HG03457 (cell line): Measurements from ENCODE around the gene ADGRL3.
"Not testable (repeated sequence)": the region's sequence is repeated elsewhere in the genome, so short reads cannot be mapped to it uniquely, and the experiment has no call there.

Experiments used
- ATAC-seq: cut with Tn5 transposase; IDR thresholded peaks from one replicate; pipeline ENCODE4 v1.9.1; 2021; ENCODE audit warnings: moderate number of reproducible peaks; ENCODE audit not compliant: unreplicated experiment

ADGRL3 gene

GRCh38 chr4:61933527-61933926, 733.4 kb downstream of the ADGRL3 start:
- ATAC-seq, result no peak

- ATAC-seq, result no peak
Observed at GRCh38 chr4:61934198-61934597, 734.1 kb downstream of the ADGRL3 start.

DNA sequence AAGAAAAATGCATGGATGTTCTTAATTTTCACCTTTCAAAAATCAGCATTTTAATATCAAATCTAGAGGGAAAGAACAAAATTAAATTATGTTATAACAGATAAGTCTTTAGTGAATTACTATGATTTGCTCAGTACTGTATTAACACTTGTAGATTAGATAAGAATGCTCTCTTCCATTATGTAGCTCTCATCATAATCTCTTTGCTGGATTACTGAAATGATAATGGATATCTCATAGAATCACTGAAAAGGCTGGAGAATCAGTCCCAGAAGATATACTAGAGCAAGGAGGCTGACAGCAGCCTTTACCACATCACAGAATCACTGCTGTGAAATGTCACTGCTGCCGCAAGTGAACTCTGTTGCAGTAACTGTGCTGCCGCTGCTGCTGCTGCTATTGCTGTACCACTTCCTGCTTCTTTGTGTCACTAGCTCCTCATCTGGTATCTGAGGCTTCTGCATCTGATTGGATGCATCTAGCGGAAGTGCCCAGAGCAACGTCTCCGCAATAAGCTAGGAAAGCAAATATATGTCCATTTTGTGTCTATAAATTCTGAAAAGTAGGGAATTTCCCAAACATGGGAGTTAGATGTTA, 738.2 kb downstream of the ADGRL3 start:
- no peak for ATAC-seq

- ATAC-seq, result no peak
Observed at GRCh38 chr4:61950625-61951024, 750.5 kb downstream of the ADGRL3 start.

DNA sequence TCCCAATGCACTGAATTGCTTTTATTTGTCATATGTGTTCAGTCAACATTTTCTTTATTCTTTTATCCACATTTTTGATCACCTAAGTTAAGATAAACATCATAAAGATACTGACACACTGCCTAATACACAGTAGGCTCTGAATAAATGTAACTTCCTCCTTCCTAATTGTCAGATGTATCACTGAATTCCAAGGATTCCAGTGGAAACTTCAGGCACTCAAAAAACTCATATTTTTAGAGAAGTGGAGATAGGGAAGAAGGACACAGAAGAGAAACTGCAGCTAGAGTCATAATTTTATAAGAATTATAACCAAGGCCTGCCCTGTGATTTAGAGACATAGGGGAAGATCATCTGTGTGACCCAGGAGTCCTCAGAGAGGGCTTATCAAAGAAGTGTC, 753.3 kb downstream of the ADGRL3 start:
- no peak for ATAC-seq

DNA sequence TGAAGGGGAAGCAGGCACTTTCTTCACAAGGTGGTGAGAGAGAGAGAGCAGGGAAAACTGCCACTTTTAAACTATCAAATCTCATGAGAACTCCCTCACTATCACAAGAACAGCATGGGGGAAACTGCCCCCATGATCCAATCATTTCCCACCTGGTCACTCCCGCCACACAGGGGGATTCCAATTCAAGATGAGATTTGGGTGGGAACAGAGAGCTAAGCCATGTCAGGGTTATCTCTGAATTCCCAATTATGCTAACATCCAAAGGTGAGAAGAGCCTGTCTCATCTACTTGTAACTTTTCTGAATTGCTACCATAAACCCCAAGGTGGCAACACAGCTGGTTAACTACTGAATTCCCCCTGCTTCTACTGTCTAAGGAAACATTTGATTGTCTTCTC, 758.5 kb downstream of the ADGRL3 start:
- ATAC-seq, result no peak

DNA sequence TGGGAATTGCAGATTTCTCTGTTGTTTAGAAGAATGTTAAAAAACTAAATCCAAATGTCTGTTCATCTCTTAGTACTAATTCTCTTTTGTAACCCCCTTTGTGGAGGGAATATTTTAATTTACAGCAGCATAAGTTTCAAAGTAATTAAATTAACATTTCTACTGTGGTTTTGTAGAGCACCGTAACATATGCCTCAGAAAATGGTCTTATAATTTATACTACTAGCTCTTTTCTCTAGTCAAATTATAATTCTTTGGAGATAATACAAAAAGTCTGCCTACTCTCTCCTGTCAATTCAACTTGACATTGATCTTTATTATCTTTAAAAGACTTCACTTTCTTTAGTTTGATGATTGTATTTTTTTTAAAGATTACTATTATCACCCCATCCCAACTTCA, 759.0 kb downstream of the ADGRL3 start:
- ATAC-seq, result no peak

GRCh38 chr4:61984260-61984909, 784.3 kb downstream of the ADGRL3 start:
- no peak for ATAC-seq

GRCh38 chr4:61985426-61985825, 785.3 kb downstream of the ADGRL3 start:
- no peak for ATAC-seq

DNA sequence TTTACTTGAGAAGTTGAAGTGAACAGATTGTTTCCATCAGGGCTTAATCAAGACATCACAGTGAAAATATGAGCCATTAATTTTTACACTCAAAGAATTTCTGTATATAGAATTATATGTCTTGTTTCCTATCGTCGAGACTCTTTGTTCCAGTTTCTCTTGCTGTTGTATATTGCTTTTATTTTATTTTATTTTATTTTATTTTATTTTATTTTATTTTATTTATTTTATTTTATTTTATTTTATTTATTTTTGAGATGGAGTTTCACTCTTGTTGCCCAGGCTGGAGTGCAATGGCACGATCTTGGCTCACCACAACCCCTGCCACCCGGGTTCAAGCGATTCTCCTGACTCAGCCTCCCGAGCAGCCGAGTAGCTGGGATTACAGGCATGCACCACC, 786.8 kb downstream of the ADGRL3 start:
- not testable (repeated sequence) for ATAC-seq

GRCh38 chr4:61992351-61992750, 792.2 kb downstream of the ADGRL3 start:
- no peak for ATAC-seq

DNA sequence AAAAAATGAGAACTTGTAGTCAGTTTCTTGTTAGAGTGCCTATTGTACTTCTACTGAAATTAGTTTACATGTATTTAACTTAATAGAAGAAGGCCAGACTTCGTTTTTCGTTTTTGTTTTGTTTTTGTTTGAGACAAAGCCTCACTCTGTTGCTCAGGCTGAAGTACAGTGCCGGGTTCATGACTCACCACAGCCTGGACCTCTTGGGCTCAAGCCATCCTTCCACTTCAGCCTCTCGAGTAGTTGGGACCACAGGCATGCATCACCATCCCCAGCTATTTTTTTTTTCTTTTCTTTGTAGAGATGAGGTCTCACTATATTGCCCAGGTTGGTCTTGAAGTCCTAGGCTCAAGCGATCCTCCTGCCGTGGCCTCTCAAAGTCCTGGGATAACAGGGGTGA, 793.9 kb downstream of the ADGRL3 start:
- no peak for ATAC-seq

GRCh38 chr4:61995717-61996340, 795.7 kb downstream of the ADGRL3 start:
- ATAC-seq, result no peak

DNA sequence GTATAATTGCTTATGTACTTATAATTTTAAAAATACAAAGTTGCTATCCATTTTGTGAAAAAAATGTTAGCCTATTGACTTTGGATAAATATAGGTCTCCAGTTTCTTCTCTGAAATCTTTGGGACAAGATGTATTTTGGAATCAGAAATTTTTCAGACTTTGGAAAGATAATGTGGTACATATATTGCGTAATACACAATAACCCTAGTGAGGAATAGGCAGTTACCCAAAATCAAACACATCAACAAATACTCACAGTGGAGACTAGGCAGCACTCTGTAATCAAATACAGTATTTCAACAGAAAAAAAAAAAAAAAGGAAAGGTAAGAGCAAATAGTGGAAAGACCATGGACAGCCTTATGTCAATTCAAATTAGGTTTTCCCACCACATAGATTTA, 796.8 kb downstream of the ADGRL3 start:
- no peak for ATAC-seq

- no peak for ATAC-seq
Observed at GRCh38 chr4:61997831-61998230, 797.7 kb downstream of the ADGRL3 start.

- ATAC-seq, result no peak
Observed at GRCh38 chr4:62003695-62004094, 803.6 kb downstream of the ADGRL3 start.

- no peak for ATAC-seq
Observed at GRCh38 chr4:62004881-62005280, 804.8 kb downstream of the ADGRL3 start.

DNA sequence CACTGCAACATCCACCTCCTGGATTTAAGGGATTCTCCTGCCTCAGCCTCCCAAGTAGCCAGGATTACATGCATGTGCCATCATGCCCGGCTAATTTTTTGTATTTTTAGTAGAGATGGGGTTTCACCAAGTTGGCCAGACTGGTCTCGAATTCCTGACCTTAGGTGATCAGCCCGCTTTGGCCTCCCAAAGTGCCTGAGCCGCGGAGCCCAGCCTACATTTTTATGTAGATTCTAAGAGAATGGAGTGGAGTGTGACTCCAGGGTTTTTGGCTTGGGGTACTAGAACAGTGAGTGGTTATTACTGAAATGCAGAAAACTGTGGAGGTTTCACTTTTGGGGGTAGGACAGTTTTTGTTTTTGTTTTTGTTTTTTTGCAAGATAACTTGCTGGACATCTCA, 806.0 kb downstream of the ADGRL3 start:
- no peak for ATAC-seq

- no peak for ATAC-seq
Observed at GRCh38 chr4:62015043-62015739, 815.1 kb downstream of the ADGRL3 start.

DNA sequence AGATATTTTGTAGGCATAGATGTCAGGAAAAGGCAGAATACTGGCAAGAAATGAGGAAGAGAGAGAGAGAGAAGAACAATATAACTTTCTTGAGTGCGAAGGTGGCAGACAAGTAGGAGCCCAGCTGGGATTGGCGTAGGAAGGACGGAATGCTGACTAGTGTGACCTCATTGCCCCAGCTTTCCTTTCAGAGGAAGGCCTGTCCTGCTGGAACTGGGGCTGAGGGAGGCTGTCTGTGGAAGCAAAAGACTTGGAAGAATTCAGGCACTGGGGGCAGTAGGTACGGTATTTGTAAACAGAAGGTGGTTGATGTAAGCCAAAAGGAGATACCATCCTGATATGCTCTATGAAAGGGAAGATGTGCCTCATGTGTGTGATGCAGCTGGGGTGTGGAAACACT, 818.4 kb downstream of the ADGRL3 start:
- ATAC-seq, result no peak

GRCh38 chr4:62023633-62024032, 823.5 kb downstream of the ADGRL3 start:
- no peak for ATAC-seq

DNA sequence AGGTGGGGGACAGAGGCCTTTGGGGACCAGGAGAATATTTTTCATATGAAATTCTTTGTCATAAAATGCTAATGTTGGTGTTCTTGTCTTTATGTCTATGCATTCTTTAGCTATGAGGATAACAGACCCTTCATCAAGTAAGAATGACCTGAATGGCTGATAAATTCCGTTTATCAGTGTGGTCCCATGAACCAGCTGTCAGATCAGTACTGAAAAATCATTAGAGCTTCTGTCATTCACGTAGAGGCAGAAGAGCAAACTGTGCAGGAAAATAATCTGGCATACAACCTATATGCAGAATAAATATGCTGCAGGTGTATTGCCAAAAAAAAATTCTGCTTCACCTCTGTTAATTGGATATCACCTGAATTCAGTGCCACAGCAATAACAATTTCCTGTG, 828.6 kb downstream of the ADGRL3 start:
- no peak for ATAC-seq
